ENCODE results near the gene SCNN1A.
"Not testable (repeated sequence)": the region's sequence is repeated elsewhere in the genome, so short reads cannot be mapped to it uniquely, and the experiment has no call there.

The SCNN1A gene

DNA sequence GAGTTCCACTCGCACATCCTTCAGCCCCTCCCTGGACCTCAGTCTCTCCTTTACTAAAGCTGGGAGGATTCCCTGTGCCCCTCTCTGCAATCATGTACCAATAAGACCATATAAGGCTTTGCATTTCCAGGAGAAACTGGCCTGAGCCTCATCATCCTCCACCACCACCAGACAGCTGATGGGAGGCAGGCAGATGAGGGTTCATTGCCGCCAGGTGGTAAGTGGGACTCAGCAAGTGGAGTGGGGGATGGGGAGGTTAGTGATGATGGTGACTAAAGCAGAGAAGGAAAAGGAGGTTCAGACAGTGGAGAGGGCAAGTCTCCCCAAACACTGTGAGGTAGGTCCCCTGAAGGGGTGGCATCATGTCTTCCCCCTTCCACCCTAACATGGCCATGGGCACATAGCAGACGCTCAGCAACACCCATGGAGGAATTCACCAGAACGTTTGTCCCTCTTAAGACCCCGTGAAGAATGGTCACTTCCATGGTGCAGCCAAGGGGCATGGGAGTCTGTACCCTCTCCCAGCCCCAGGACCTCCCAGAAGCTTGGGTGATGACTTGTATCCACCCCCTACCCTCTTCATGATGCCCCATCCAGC, 29.0 kb downstream of the SCNN1A start:
- DNase-seq (ENCODE audit: low read depth), result no peak

DNA sequence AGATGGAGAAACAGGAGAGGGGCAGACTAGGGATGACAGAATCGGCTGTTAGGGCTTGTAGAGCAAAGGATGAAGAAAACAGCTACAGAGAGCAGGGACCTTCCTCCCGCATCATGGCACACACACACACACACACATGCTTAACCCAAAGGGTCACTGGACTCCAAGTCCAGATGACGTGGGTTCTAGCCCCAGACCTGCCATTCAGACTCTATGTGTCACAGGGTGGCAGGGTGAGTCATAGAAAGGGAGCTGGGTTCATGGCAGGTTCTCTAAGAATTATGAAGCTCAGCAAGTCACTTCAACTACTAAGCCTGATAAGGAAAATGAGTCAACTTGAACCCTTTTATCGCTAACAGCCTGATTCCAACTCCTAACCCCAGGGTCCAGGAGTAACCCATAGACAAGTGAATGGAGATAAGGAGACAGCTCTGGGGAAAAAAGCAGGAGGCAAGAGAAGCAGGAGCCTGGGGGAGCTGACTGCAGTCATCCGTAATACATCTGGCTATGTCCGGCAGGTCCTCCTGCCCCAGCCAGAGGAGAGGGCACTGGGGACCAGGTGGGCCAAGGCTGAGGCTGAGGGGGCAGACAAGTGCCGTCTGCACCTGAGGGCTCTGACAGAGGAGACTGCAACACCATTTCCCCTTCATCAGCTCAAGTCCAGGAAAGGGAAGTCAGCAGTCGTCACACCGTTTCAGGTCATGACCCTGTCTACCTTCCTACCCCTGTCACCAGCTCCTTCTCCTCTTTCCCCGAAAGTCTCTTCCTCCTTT, 29.9 kb downstream of the SCNN1A start:
- no peak for DNase-seq (ENCODE audit: low read depth)

DNA sequence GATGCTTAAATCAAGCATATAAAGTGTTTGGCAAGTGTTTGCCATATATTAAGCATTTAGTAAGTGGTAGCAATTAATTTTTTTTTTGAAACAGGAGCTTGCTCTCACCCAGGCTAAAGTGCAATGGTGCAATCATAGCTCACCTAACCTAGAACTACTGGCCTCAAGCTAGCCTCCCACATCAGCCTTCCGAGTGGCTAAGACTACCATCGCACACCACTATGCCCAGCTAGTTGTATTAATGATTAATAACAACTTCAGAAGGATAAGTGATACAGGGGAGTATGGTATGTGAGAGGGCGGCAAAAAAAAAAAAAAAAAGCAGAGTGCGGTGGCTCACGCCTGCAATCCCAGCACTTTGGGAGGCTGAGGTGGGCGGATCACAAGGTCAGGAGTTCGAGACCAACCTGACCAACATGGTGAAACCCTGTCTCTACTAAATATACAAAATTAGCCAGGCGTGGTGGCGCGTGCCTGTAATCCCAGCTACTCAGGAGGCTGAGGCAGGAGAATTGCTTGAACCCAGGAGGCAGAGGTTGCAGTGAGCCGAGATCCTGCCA, 31.2 kb downstream of the SCNN1A start:
- DNase-seq (ENCODE audit: low read depth), result not testable (repeated sequence)

DNA sequence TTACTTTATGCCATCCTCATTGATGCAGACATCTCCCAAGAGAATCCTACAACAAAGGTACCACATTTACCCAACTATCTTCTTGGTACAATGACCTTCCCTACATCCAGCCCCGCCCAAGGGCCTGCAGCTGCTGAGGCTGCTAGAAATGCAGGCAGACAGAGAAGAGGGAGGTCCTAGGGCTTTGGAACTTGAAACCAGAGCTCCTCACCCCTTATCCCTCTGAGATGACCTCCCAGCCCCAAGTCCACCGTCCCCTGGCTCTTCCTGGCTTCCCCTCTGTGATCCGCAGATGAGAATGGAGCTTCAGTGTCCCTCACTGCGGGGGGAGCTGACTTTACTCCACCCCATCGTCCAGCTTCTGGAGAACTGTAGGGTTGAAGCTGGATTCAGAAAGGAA, 31.8 kb downstream of the SCNN1A start:
- DNase-seq (ENCODE audit: low read depth), result no peak

DNA sequence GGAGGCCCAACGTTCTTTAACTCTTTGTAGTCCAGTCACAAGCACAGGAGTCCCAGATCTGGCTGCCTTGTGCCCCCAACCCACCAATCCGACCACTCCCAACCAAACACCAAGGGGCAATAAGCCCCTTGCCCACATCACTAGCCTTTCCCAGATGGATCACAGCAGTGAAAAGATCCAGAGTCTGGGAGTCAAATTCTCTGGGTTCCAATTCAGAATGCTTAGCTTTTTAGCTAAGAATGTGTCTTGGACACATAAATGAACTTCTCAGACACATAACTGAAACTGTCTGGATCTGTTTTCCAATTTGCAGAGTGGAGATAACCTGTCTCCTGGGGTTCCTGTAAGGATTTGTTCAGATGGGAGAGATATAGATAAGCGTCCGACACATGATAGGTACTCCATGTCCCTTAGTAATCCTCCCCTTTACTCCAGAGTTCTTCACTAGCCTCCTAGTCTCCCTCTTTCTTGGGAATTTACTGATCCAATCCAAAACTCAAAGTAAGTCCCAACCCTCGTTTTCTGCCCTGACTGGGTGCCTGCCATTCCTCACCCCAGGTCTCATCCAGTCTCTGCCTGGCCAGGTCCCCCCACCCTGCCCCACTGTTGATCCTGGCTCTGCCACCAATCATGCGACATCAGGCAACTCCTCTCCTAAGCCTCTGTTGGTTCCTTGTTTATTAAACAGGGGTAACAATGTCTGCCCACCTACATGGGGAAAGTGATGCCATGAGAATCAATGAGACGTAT, 33.0 kb downstream of the SCNN1A start:
- no peak for DNase-seq (ENCODE audit: low read depth)

DNA sequence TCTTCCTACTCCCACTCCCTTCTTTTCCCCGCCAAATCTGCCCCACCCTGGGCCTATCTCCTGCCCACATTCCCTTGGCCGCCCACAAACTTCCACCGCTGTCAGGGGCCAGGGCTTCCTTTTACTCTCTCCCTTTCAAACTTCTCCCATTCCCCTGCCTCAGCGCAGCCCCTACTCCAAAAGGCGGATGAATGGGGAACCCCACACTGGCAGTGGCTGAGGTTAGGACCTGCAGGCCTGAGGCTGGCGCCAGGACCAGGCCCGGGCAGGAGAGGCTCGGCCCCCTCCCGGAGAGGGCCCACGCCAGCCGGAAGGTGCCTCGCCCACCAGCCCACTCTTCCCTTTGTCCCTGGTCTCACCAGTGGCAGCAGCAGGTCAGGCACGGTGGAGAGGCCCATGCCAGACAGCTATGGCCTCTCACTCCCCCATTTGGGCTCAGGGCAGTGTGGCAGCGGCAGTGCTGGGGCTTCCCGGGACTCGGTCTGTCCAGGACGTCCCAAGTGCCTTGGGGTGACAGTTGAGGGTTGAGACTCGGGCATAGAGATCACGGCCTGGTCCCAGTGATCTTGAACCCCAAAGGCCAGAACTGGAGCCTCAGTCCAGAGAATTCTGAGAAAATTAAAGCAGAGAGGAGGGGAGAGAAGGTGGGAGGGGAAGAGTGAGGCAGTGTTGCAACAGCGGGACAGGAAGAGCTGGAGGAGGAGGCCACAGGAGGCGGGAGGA, 33.8 kb downstream of the SCNN1A start, which contains the start of gene TNFRSF1A:
Gene TNFRSF1A, minus strand, starts transcription at position 660 of the 723 bp plus-strand sequence. Its CDS starts 262 bp downstream, at position 398.
- DNase-seq (ENCODE audit: low read depth), result no peak

DNA sequence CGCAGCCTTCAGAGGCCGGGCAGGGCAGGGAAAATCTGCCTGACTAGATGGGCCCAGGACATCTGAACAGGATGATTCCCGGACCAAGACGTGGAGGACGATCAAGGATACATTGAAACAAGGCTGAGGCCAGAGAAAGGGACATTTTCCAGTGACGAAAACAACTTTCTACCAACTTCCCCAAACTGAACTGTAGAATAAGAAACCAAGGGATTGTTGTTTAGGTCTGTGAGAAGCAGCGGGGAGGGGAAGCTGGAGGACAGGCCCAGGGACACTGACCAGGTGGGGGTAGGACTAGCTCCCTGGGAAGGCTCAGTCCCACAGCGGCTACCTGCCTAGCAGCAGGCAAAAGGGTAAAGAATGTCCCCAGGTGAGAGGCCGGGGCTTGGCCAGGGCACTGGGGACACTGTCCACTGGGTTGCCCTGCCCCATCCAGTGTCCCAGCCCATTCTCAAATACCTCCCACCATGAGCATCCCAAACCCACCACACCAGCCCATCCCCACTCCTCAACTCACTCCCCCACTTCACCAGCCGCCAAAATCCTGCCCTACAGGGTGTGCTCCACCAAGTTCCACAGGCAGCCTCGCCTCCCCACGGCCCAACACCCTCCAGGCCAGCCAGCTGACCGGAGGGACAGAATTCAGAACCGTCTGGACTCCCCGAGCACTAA, 34.5 kb downstream of the SCNN1A start:
- no peak for DNase-seq (ENCODE audit: low read depth)

DNA sequence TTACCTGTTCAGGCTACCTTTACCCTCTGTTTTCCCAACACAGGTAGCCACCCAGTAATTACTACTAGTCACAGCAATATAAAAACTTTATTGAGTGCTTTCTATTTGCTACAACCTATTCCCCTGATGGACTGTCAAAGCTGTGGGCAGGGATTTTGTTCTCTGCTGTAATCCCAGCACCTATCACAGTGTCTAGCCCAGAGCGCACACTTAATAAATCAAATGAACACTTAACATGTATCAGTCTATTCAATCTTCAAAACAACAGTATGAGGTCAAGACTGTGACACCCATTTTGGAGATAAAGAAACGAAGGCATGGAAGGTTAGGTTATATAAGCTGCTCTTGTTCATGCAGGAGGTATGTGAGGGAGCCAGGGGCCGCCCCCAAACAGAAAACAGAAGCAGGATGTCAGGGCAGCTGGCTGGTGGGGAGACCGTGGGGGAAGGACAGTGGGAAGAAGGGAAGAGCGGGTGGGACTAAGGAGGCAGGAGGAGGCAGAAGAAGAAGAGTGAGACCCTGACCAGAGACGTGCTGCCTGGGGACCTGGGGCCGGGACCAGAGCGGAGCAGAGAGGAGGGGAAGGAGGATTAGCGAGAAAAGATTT, 35.2 kb downstream of the SCNN1A start:
- DNase-seq (ENCODE audit: low read depth), result no peak

DNA sequence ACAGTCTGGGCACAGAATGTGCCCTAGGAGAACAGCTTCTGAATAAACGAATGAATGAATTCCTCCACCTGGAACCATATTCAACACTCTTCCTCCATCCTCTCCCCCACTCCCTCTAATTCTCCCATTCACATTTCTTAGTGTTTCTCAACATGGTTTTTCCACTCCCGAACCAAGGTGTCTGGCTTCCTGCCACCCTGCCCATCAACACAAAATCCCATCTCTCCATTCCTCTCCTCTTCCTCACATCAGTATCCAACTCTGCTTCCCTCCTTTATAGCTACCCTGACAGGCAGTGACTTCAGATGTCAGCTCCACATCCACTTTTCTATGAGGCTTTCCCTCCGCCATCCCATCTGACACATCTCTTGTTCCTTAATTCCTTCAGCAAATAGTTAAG, 36.4 kb downstream of the SCNN1A start:
- no peak for DNase-seq (ENCODE audit: low read depth)

DNA sequence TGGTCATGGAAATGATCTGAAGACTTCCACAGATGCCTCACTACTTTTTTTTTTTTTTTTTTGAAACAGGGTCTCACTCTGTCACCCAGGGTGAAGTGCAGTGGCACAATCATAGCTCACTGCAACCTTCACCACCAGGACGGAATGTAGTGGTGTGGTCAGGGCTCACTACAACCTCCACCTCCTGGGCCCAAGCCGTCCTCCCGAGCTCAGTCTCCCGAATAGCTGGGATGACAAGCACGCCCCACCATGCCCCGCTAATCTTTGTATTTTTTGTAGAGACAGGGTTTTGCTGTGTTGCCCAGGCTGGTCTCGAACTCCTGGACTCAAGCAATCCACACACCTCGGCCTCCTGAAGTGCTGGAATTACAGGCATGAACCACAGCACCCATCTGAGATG, 36.8 kb downstream of the SCNN1A start:
- not testable (repeated sequence) for DNase-seq (ENCODE audit: low read depth)

DNA sequence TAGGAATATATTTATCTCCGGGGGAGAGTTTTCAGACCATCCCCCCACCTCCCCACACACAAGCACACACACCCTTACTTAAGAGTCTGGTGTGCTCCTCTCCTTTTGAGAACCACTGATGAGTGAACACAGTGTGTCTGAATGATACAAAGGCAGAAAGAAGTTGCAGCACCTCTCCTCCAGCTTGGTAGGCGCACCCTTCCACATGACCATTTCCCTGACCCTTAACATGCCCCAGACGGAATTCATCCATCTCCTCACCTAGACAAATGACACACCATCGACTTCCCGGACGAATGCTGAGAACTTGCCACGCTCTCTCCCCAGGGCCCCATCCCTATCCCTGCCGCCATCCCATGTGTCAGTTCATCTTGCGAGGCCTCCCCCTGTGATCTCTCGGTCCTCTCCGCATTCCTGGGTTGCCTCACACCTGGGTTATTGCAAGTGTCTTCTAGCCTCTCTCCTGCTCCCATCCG, 37.4 kb downstream of the SCNN1A start:
- no peak for DNase-seq (ENCODE audit: low read depth)

DNA sequence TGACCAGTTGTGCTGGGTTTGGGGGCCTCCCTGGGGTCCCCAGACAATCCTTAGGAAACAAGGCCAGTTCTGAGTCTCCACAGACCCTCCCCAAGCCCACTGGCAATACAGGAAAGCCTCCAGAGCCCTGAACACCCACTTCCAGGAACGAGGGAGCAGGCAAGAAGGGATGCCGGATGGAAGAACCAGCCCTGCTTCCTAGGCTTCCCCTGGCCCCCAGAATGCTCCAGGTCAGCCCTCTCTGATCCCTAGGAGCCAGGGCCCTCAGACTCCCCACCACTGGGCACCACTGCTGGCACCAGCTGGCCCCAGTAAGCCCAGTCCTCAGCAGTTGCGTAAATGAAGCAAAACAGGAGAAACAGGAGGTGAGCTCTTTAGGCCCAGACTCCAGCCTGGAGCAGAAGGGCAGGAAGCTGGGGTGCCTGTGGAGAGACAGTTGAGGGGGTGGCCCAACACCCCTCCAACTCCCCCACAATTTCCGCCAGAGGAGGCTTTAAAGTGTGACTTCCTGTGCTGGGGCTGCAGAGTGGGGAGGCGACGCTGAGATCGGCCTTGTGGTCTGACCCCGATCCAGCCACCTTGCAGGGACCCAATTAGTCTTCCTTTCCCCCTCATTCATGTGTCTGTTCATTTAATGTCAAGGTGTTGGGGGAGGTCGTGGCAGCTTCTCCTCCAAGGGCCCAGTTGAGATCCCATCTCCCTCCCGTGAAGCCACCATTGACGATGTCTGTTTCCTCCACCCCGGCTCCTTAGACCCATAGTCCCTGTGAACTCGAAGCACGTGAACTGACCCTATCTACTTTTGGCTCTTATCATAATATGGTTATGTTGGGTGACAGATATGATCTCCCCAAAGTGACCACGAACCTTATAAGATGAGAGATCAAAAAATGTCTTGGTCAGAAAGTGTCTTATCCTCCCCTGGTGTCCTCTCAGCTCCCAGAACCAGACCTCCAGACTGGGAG, 38.2 kb downstream of the SCNN1A start:
- DNase-seq (ENCODE audit: low read depth), result peak; percentile 56

DNA sequence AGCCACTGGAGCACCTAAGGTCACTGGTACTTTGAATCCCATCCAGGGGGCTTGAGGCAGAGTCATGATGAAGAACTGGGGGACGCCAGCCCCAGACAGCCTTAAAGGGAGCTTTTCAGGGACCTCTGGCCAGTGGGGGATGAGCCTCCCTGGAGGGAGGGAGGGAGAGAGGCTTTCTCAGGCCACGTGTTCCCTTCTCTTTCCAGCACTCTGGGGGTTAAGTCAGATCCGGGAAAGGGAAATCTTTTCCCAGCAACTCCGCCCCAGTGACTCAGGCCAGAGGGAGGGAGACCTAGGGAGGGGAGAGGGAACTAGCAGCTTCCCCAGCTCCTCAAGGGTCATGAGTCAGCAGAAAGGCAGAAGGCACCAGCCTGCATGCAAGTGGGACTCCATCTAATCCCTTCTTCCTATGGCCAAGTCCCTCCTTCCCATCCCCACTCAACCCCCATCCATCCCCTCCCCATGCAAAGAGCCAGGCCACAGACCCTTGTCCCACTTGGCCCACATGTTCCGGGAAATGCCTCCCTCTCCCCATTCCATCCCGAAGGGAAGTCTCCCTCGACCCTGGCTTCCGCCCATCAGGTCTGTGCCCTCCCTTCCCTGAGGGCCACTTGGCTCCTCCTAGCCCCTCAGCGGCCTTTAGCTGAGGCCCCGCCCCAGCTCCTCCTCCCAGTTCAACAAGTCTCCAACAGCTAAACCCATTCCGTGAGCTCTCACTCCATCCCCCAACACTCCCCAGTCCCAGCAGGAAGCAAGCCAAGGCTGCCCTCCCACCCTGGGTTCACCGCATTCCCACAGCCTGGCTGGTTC, 39.1 kb downstream of the SCNN1A start:
- DNase-seq (ENCODE audit: low read depth), result no peak

DNA sequence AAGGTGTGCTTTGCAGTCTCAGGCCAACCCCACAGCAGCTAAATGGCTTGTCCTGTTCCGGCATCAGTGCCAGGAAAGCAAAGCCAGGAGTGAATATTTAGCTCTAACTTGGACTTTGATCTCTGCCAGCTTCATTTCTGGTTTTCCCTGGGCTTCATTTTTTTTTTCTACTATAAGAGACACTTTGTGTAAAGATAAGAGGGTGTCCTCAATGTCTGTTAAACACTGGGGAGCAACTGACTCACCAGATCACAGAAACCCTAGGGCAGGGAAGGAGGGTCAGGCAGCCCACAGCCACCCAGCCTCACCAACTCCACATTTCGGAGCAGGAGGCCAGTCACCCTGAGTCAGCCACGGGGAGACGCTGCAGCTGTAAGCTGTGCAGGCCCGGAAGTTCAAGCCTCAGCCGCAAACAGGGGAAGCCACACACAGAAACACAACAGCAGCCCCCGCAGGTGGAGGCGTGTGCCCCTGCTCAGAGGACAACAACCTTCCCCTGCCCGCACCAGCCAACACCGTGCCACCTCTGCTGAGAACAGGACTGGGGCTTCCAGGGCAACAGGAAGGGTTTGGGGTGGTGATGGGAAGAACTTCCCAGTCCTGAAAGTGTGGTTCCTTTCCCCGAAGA, 39.8 kb downstream of the SCNN1A start:
- peak; percentile 76 for DNase-seq (ENCODE audit: low read depth)

DNA sequence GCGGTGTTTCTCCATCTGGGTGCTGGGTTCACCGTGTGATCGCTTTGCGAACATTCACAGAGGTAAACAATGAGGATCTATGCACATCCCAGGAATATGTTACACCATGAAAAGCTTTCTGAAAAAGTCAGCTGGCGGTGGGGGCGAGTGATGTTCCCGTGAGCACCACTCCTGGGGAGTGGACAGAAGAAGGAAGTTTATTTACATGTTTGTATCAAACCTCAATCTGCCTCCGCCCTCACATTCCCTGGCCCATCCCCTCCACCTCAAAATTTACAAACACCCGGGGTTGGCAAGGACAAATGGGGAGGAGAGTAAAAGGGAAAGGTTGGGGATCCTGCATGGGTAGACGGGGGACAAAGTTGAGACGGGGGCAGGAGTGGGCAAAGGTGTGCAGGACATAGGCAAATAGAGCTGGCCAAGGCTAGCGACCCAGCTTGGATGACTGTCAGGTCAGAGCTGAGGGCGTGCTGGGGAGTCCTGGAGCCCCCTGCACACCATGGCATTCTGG, 40.4 kb downstream of the SCNN1A start:
- DNase-seq (ENCODE audit: low read depth), result no peak

DNA sequence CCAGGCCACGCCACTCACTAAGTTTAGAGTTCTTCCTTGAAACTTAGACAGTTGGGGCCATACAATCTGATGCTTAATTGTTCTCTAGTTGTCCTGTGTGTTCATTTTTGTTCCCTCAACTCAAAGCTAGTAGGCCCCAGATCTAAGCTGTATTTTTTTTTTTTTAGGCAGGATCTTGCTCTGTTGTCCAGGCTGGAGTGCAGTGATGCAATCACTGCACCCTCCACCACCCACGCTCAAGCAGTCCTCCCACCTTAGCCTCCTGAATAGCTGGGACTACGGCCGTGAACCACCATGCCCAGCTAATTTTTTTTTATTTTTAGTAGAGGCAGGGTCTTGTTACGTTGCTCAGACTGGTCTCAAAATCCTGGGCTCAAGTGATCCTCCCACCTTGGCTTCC, 41.0 kb downstream of the SCNN1A start:
- DNase-seq (ENCODE audit: low read depth), result no peak

DNA sequence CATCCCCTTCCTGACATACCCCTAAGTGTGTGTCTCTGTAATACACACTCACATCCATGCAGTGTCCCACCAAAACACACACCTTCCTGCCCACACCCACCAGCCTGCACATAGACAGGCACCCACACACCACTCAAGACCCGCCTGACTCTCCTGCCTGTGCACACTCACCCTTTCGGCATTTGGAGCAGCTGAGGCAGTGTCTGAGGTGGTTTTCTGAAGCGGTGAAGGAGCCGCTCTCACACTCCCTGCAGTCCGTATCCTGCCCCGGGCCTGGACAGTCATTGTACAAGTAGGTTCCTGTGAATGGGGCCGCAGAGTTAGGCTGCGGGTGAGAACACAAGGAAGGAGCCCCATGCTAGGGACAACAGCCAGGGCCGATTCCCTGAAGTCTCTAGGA, 41.8 kb downstream of the SCNN1A start:
- DNase-seq (ENCODE audit: low read depth), result no peak

DNA sequence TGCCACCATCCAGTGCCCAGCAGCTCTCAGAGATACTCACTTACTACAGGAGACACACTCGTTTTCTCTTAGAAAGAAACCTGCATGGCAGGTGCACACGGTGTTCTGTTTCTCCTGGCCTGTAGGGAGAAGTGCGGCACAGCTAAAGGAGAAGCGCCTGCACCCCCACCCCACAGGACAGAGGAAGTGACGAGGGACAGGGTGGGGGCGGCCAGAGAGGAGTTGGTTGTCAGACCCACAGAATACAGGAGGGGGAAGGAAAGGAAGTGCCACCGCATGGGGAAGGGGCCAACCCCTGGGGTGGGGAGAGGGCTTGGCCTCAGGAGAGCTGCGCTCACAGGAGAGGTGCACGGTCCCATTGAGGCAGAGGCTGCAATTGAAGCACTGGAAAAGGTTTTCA, 42.3 kb downstream of the SCNN1A start:
- DNase-seq (ENCODE audit: low read depth), result no peak
